Large intestine (tissue), 3 donors: Measurements from ENCODE around the gene BGLAP. TPM values are rescaled to one million over a fixed set of nuclear protein-coding genes. Genes with fewer than 3 reads are reported as not detected.

Experiments used
- DNase-seq, 2 donors: peaks; one replicate each; pipeline versions ENCODE4 v3.0.0 to v3.0.0-alpha.2; 2013
- H3K27ac ChIP-seq: one replicate; pipeline ENCODE4 v1.5.1; 2013; ENCODE audit warnings: low read length
- H3K27me3 ChIP-seq: 2 replicates; pipeline ENCODE4 v1.6.1; 2013; ENCODE audit warnings: low read length; ENCODE audit not compliant: control insufficient read depth, insufficient read depth
- H3K36me3 ChIP-seq: 2 replicates; pipeline ENCODE4 v1.6.1; 2013; ENCODE audit warnings: low read length; ENCODE audit not compliant: control insufficient read depth, insufficient read depth
- H3K4me1 ChIP-seq: one replicate; pipeline ENCODE4 v1.6.1; 2013; ENCODE audit warnings: low read length; ENCODE audit not compliant: control insufficient read depth, insufficient read depth
- H3K4me3 ChIP-seq: one replicate; pipeline ENCODE4 v1.5.1; 2013; ENCODE audit warnings: low read length
- H3K9me3 ChIP-seq: one replicate; pipeline ENCODE4 v1.6.1; 2013; ENCODE audit warnings: mild to moderate bottlenecking, low read depth, low read length, moderate library complexity; ENCODE audit not compliant: control insufficient read depth
- WGBS: methylation state at CpG from one replicate; pipeline ENCODE4 v1.1.5; 2013; ENCODE audit warnings: low lambda C conversion rate; ENCODE audit not compliant: insufficient coverage; 5-methylcytosine and 5-hydroxymethylcytosine counted together
- polyA plus RNA-seq: library from polyadenylated mRNA; unstranded; fragments of 120-200 nt; gene quantifications from one replicate; pipeline ENCODE4 v1.2.1, GENCODE V29; 2013

Gene BGLAP
- polyA plus RNA-seq, 1 donor = 5.8 TPM

- Histone ChIP-seq H3K4me1 (no peaks in the 10 kb centered on the region), H3K36me3 (peaks cover 90% of the 10 kb centered on the region), H3K9me3 (no peaks in the 10 kb centered on the region), H3K27me3 (no peaks in the 10 kb centered on the region), H3K4me3 (no peak overlapping the region), H3K27ac (no peak overlapping the region)
- DNase-seq = no peak
- no CpG with 5 or more reads among the region's 3 CpGs for WGBS
Observed at GRCh38 chr1:156253634-156254033, 11.7 kb downstream of the BGLAP start.

- Histone ChIP-seq H3K9me3 (no peaks in the 10 kb centered on the region), H3K4me3 (no peak overlapping the region), H3K4me1 (no peaks in the 10 kb centered on the region), H3K36me3 (peaks cover 89% of the 10 kb centered on the region), H3K27ac (no peak overlapping the region), H3K27me3 (no peaks in the 10 kb centered on the region)
- DNase-seq = no peak
- WGBS = no CpG with 5 or more reads among the region's 2 CpGs
Observed at GRCh38 chr1:156257711-156258110, 15.7 kb downstream of the BGLAP start.

GRCh38 chr1:156258859-156259258 is 16.9 kb downstream of the BGLAP start:
- Histone ChIP-seq H3K4me3 (no peak overlapping the region), H3K9me3 (no peaks in the 10 kb centered on the region), H3K27ac (no peak overlapping the region), H3K27me3 (no peaks in the 10 kb centered on the region), H3K4me1 (no peaks in the 10 kb centered on the region), H3K36me3 (peaks cover 86% of the 10 kb centered on the region)
- DNase-seq = no peak
- no CpG with 5 or more reads among the region's 8 CpGs for WGBS

GRCh38 chr1:156259805-156260204 is 17.8 kb downstream of the BGLAP start:
- DNase-seq = no peak
- Histone ChIP-seq H3K4me3 (no peak overlapping the region), H3K27me3 (no peaks in the 10 kb centered on the region), H3K9me3 (no peaks in the 10 kb centered on the region), H3K27ac (no peak overlapping the region), H3K4me1 (no peaks in the 10 kb centered on the region), H3K36me3 (peaks cover 86% of the 10 kb centered on the region)
- WGBS = no CpG with 5 or more reads among the region's 3 CpGs

GRCh38 chr1:156260896-156261295 is 18.9 kb downstream of the BGLAP start:
- Histone ChIP-seq H3K27me3 (no peaks in the 10 kb centered on the region), H3K27ac (no peak overlapping the region), H3K36me3 (peaks cover 89% of the 10 kb centered on the region), H3K9me3 (no peaks in the 10 kb centered on the region), H3K4me3 (no peak overlapping the region), H3K4me1 (no peaks in the 10 kb centered on the region)
- WGBS = no CpG with 5 or more reads among the region's 2 CpGs
- DNase-seq = no peak

GRCh38 chr1:156262461-156263287 is 20.7 kb downstream of the BGLAP start:
- Histone ChIP-seq H3K4me3 (no peak overlapping the region), H3K4me1 (no peaks in the 10 kb centered on the region), H3K27me3 (no peaks in the 10 kb centered on the region), H3K9me3 (no peaks in the 10 kb centered on the region), H3K36me3 (peaks cover 90% of the 10 kb centered on the region), H3K27ac (no peak overlapping the region)
- no peak for DNase-seq
- WGBS = no CpG with 5 or more reads among the region's 9 CpGs

GRCh38 chr1:156263288-156263655 is 21.3 kb downstream of the BGLAP start:
- Histone ChIP-seq H3K27ac (no peak overlapping the region), H3K9me3 (no peaks in the 10 kb centered on the region), H3K36me3 (peaks cover 90% of the 10 kb centered on the region), H3K4me1 (no peaks in the 10 kb centered on the region), H3K27me3 (no peaks in the 10 kb centered on the region), H3K4me3 (no peak overlapping the region)
- DNase-seq = no peak
- no CpG with 5 or more reads among the region's 9 CpGs for WGBS

- Histone ChIP-seq H3K9me3 (no peaks in the 10 kb centered on the region), H3K4me1 (no peaks in the 10 kb centered on the region), H3K36me3 (peaks cover 79% of the 10 kb centered on the region), H3K27ac (no peak overlapping the region), H3K4me3 (no peak overlapping the region), H3K27me3 (no peaks in the 10 kb centered on the region)
- WGBS = no CpG with 5 or more reads among the region's 13 CpGs
- no peak for DNase-seq
Observed at GRCh38 chr1:156266051-156266450, 24.1 kb downstream of the BGLAP start.

GRCh38 chr1:156268336-156268735 is 26.4 kb downstream of the BGLAP start:
- Histone ChIP-seq H3K9me3 (no peaks in the 10 kb centered on the region), H3K4me1 (no peaks in the 10 kb centered on the region), H3K27me3 (no peaks in the 10 kb centered on the region), H3K36me3 (peaks cover 77% of the 10 kb centered on the region), H3K27ac (no peak overlapping the region), H3K4me3 (no peak overlapping the region)
- no CpG with 5 or more reads among the region's 4 CpGs for WGBS
- no peak for DNase-seq

- H3K4me3 ChIP-seq = no peak overlapping the region
- H3K9me3 ChIP-seq = no peaks in the 10 kb centered on the region
- no CpG with 5 or more reads among the region's 3 CpGs for WGBS
- peaks cover 83% of the 10 kb centered on the region for H3K36me3 ChIP-seq
- H3K27me3 ChIP-seq = no peaks in the 10 kb centered on the region
- DNase-seq = no peak
- no peak overlapping the region for H3K27ac ChIP-seq
- H3K4me1 ChIP-seq = no peaks in the 10 kb centered on the region
Observed at GRCh38 chr1:156270314-156270713, 28.3 kb downstream of the BGLAP start.

- Histone ChIP-seq H3K4me3 (no peak overlapping the region), H3K27me3 (no peaks in the 10 kb centered on the region), H3K4me1 (peaks cover 7% of the 10 kb centered on the region), H3K36me3 (peaks cover 70% of the 10 kb centered on the region), H3K9me3 (no peaks in the 10 kb centered on the region), H3K27ac (no peak overlapping the region)
- DNase-seq = no peak
Observed at GRCh38 chr1:156276532-156276931, 34.5 kb downstream of the BGLAP start.
